SKM-1 treated with dmso at 0.1 percent for 144 hours (cell line): ENCODE data around the gene ZNF354B.
"Not testable (repeated sequence)": the region's sequence is repeated elsewhere in the genome, so short reads cannot be mapped to it uniquely, and the experiment has no call there.

Source experiments
- DNase-seq: peaks from one replicate; lab custom pipeline; 2025; ENCODE audit not compliant: unreplicated experiment; lab: John Stamatoyannopoulos, UW

ZNF354B gene

DNA sequence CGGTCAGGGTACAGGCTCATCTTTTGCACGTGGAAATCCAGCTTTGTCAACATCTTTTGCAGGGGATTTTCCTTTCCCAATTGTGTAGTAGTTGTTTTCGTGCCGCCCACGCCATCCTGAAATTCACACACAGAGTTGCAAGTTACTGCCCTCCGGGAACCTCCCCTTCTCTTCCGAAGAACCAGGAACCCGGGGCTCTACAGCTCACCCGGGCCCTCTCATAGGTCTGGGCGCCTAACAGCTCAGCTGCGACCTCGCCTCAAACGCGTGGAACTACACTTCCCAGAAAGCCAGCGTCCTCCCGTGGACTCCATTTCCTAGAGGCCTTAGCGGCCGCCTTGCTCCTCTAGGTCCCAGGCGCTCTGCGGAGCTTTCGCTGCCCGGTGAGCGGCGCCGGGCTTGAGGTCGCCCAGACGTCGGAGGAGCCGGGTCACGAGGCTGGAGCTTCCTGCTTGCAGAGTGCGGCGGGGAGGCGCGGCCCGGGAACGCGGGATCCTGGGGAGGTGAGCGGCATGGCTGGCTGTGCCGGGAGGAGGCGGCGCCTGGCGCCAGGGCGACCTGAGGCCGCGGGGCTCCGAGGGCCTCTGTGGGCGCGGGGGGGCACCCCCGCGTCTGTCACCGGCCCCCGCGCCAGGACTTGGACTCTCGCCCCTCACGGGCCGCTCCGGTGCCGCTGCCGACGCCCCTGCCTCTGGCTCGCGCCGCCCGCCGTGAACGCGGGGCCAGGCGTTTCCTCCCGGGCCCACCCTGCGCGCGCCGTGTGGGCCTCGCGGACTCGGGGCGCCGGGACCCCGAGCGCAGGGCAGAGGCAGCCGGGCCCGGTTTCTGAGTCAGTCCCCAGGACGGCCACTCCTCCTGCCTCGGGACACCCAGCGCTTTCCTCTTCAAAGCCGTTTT is at the start of gene ZNF354B:
Gene ZNF354B, plus strand, starts transcription at position 329 of the 897 bp plus-strand sequence. CDS start 1,095 bp downstream, outside the sequence.
- peak; percentile 93 for DNase-seq

- no peak for DNase-seq
Measured at GRCh38 chr5:178817506-178817905, 42.2 kb upstream of the ZNF354B start.

GRCh38 chr5:178818094-178818493 is 41.7 kb upstream of the ZNF354B start:
- no peak for DNase-seq

- no peak for DNase-seq
Measured at GRCh38 chr5:178820001-178820400, 39.8 kb upstream of the ZNF354B start.

- DNase-seq, result no peak
Measured at GRCh38 chr5:178825444-178825843, 34.3 kb upstream of the ZNF354B start.

DNA sequence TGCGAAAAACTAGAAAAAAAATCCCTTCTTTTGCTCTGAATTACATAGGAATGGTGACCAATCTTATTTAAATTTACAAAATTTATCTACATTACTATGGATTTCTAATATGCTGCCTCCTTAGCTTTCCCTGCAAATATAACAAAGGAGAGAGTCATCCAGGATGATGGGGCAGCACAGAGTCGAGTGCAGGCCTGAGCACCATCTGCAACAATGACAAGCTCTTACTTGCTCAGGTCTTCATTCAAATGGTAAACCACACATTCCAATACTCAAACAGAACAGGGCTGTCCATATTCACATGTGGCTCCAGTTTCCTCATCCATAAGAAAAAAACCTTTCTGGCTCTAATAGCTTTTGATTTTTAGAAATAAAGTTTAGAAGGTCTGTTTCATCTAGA is 33.5 kb upstream of the ZNF354B start:
- DNase-seq, result no peak

GRCh38 chr5:178827636-178828035 is 32.1 kb upstream of the ZNF354B start:
- no peak for DNase-seq

DNA sequence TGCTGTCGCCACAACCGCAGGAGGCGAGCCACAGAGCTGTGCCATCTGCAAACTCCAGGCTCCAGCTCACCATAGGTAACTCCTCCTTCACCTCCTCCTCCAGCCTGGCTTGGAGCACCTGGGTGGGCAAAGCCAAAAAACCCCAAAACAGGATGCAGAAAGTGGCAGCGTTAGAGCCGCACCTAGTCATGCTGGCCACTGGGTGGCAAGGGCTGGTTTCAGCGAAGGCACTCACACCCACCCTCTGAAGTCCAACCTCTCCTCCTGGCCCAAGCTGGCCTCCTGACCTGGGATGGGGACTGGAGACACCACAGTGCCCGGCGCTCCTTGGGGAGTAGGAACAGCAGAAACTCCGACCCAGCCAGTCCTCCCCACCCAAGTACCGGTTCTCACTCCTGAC is 28.7 kb upstream of the ZNF354B start:
- DNase-seq, result no peak

GRCh38 chr5:178832618-178833201 is 27.0 kb upstream of the ZNF354B start:
- no peak for DNase-seq

- no peak for DNase-seq
Measured at GRCh38 chr5:178836628-178837027, 23.1 kb upstream of the ZNF354B start.

DNA sequence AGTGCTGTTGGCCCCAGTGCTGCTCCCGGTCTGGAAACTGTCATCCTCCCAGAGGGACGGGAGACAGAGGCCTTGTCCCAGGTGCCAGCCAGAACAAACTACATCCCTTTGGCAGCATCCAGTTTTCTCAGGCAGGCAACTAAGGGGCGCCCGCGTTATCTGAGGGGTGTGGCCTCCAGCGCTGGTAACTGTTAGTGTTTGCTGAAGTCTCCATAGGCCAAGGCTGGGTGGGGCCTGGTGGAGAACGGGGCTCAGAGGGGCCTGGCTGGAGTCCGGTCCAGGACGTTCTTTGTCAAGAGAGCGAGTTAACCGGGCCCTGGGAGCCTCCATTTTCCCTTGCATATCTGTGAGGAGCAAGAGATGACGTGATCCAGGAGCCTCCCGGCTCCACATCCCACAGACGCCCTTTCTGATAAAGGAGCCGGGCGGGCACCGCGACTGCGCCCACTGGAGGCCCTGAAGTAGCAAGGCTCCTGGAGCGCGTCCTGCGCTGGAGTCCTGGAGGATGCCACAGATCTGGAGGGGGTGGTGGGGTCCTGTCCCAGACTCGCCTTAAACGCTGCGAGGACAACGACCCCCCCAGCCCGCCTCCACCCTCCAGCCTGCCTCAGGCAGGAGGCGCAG is 20.9 kb upstream of the ZNF354B start:
- not testable (repeated sequence) for DNase-seq

GRCh38 chr5:178839319-178839704 is 20.4 kb upstream of the ZNF354B start:
- DNase-seq, result peak; percentile 52

- not testable (repeated sequence) for DNase-seq
Measured at GRCh38 chr5:178840399-178840798, 19.4 kb upstream of the ZNF354B start.

DNA sequence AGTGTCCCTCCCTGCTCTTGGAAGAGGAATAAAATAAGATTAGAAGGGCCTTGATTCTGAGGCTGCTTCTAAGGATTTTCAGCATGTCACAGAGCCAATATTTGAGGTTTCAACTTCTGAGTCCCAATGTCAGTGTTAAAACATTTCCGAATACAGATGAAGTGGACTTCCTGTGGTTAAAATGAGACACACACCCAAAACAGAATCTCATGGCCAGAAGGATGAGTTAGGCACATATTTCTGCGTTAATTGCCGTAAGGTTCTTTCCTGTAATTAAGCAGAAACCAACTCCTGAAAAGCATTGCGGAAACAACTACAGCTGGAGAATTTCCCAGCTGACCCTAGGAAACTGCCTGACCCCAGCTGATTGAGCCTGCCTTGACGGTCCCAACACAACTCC is 10.4 kb upstream of the ZNF354B start:
- DNase-seq, result no peak

- no peak for DNase-seq
Measured at GRCh38 chr5:178851951-178852350, 7.8 kb upstream of the ZNF354B start.

DNA sequence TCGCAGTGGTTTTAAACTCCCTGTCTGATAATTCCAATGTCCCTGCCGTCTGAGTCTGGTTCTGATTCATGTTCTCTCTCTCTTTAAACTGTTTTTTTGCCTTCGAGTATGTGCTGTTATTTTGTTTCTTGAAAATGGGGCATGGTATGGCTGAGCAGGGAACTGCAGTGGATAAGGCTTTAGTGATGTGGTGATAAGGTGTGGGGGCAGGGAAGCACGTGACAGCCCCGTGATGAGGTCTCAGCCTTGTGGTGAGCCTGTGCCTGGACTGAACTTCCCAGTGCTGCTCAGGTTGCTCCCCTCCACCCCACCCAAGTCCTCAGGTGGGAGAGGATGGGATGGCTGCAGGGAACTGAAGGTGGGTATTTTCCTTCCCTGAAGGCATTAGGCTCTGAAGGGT is 5.5 kb upstream of the ZNF354B start:
- no peak for DNase-seq

DNA sequence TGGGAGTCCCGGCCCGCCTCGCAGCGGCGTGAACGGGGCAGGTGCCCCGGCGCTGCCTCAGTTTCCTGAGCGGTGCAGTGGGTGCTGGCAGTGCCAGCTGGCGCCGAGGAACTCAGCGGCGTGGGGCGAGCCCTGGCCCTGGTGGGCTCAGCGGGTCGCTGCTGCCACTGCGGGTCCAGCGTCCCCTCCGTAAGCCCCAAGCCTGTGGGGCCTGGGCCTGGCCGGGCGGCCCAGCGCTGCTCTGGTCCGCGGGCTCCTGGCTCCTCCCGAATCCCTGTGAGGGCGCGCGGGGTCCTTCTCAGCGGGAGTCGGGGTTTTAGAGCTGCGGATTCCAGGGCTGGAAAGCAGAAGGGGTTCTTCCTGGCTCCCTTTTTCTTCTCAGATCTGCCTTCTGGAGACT is 862 bp downstream of the ZNF354B start:
- DNase-seq, result not testable (repeated sequence)

DNA sequence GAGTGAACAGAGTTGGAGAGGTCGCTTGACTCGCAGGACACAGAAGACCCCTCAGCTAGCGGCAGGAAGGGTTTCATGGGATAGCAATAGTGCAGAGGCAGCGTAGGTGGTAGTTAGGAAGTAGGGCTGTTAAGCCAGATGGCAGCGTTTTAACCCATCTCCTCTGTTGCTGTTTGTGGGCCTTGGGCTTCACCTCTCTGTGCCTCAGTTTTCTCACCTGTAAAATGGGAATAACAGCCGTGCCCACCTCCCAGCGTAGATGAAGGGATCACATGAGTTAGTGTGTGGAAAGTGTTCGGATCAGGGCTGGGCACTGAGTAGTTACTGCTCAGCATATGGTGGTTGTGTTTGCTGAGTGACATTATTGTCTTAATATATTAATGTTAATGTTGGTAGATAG is 1.9 kb downstream of the ZNF354B start:
- no peak for DNase-seq

DNA sequence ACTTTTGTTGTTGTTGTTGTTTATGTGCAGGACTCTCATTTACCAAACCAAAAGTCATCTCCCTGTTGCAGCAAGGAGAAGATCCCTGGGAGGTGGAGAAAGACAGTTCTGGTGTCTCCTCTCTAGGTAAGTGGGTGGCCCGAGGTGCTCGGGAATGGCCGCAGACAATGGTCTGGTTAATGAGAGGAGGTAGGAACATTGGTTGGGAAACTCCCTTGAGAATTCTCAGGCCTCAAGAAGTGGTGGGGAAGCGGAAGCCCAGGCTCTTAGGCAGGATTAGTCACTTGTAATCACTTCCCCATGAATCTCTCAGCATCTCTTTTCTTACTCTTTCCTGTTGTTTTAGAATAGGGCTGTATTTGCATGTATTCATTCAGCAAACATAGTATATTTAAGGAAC is 7.2 kb downstream of the ZNF354B start:
- no peak for DNase-seq

DNA sequence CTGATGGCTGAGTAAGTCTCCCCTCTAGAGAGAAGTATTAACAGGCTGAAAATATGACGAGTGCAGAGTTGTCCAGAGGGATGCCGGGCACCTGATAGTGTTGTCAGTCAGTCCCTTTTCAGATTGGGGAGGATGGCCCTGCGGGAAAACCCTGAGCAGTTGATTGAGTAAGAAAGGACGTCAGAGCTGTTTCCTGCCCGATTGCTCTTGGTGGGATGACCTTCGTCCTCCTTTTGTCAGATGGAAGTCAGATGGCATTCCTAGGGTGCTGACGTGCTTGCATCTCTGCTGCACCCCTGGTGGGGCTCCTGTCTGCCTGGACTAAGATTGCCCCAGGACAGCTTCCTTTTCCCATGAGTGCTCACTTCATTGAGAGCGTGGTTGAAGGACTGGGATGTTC is 9.8 kb downstream of the ZNF354B start:
- DNase-seq, result no peak

GRCh38 chr5:178870411-178870810 is 10.7 kb downstream of the ZNF354B start:
- DNase-seq, result no peak

DNA sequence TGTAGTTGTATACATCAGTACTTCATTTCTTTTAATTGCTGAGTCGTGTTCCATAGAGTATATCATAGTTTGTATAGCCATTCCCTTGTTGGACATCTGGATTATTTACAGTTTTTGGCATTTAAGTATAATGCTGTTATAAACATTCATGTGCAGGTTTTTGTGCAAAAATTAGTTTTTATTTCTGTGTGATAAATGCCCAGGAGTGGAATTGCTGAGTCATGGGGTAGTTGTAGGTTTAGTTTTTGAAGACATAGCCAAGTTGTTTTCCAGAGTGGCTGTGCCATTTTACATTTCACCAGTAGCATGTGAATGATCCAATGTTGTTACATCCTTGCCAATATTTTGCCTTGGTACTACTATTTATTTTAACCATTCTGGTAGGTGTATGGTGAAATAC is 12.5 kb downstream of the ZNF354B start:
- no peak for DNase-seq
